Thyroid gland (tissue), 4 donors: ENCODE measurements around the gene OXSR1.

ENCODE experiments used
- CTCF ChIP-seq, 6 experiments: fragments of 200-600 bp in 3 of 6; fragments of 450-650 bp in 3 of 6; sonication (generic) in 3 of 6; IDR thresholded peaks; one replicate each; pipeline ENCODE4 v1.5.1; 2016 to 2019; ENCODE audit warnings: antibody characterized with exemption in 6 of 6, mild to moderate bottlenecking in 2 of 6, inconsistent platforms in 1 of 6, moderate library complexity in 1 of 6
- POLR2A ChIP-seq, 2 donors: fragments of 450-650 bp; IDR thresholded peaks; one replicate each; pipeline ENCODE4 v1.6.1; 2017; ENCODE audit warnings: antibody characterized with exemption in 2 of 2, mild to moderate bottlenecking in 2 of 2, moderate library complexity in 1 of 2

- TF ChIP-seq CTCF (IDR thresholded peaks at IDR 0.05) (no peak), POLR2A (IDR thresholded peaks at IDR 0.05) (peak in 1 of 2 donors; percentile 23)
These were observed 31.6 kb upstream of the OXSR1 start for GRCh38 chr3:38133557-38134405.
